GM21526 (cell line): ENCODE measurements around the gene GALNT10.

Source experiments
- ATAC-seq: cut with Tn5 transposase; IDR thresholded peaks from one replicate; pipeline ENCODE4 v1.9.1; 2021; ENCODE audit warnings: moderate library complexity; ENCODE audit not compliant: unreplicated experiment, low FRiP score

GALNT10 gene

DNA sequence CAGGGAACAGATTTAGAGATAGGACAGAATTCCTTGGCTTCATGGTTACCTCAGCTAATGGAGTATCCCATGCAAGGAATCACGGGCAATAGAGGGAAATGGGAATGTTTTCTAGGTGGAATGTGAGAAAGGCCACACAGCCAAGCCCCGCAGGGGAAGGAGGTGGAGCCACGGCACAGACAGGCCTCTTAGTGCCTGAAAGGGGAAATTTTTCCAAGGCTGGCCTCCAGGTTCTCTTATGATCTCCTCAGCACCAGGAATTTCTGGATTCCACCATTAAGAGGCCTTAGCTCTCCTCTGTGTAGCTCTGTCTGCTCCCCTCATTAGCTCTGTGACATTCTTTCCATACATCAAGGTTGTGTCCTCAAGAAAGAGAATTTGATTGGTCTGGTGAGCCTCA, 124.7 kb downstream of the GALNT10 start:
- ATAC-seq = no peak

DNA sequence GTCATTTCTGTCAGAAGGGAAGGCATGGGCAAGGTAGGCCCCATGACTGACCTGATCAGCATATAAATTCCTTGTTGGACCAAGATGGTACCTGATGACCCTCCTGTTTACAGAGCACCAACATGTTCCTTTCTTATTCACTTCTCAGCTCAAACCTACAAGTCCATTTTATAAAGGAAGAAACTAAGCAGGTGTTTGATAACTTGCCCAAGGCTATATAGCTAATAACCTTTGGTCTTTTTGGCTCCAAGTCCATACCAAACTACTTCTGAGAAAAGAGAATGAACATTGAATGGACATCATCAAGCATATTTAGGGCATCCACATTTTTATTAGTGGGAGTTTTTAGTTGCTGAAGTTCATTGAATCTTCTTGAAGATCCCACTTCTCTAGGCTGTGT, 125.2 kb downstream of the GALNT10 start:
- ATAC-seq = no peak

DNA sequence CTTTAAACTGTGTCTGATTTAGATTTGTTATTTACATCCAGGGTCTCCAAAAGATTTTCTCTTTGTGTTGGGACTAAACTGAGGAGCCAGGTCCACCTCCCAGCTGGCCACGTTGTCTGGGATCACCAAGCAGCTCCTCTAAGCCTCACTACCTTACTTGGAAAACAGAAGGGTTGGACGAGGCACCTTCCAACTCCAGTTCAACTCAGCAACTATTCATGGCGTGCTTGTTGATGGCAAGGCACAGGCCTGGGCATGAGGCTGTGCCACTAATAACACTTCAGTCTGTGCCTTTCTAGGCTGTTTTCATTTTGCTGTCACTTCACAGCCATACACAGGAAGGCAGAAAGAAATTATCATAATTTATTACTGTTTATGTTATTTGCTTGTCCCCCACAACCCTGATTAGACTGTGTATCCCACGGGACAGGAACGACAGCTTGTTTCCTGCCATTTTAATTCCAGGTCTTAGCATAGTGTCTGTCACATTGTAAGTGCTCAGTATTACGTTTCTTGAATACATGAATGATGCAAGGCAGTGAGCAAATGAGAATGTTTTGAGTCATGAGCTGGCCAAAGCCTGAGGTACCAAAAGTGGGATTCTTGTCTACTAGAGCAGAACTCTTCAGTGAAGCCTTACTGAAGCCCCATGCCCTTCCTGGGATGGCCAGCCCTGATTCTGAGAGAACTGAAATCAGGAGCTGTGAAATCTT, 125.8 kb downstream of the GALNT10 start:
- ATAC-seq = no peak

DNA sequence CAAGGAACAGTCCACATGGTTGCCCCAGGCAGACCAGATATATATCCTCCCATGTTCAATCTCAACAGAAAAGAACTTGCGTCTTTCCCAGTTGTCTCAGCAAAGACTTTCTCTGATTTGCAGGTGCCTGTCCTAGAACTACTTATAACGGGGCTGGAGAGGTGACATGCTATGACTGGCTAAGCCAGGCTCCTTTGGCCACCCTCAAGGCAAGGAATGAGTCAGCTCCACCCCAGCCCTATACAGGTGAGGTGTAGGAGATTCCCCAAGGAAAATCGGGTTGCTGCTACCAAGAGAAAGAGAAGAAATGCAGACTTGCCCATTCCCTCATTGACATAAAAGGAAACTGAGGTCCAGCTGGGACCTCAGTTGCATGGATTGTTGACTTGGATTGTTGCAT, 127.4 kb downstream of the GALNT10 start:
- no peak for ATAC-seq

DNA sequence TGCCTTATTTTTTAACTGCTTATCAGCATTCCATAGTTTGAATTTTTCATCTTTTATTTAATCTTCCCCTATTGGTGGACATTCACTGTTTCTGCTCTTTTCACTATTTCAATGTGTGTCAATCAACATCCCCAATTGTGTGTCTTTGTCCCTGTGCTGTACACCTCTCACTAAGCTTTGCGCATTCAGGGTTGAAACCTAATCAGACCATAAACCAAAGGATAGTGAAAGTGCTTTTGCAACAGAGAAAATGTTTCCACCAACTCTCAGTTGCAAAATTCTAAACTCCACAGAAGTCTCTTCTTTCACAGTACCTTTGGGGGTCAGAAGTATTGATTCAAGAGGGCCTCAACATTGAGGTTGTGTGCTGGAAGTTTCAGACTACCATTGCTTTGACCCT, 128.2 kb downstream of the GALNT10 start:
- ATAC-seq = no peak

DNA sequence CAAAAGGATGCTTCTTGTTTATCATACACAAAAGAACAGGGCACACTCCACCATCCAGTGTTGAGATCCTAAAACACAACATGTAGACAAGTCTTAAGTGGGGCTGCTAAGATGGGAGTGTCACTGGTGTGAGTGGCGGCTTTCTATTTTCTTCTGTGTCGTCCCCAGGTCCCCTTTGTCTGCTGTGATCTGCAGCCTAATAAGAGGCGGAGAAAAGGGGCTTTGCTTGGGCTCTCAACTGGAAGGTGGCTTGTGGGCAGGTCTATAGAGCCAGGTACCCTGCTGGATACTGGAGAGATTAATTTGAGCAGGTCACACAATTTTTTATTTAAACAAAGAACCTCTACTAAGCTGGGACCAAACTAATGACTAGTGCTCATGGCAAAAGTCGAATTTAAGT, 129.2 kb downstream of the GALNT10 start:
- no peak for ATAC-seq

DNA sequence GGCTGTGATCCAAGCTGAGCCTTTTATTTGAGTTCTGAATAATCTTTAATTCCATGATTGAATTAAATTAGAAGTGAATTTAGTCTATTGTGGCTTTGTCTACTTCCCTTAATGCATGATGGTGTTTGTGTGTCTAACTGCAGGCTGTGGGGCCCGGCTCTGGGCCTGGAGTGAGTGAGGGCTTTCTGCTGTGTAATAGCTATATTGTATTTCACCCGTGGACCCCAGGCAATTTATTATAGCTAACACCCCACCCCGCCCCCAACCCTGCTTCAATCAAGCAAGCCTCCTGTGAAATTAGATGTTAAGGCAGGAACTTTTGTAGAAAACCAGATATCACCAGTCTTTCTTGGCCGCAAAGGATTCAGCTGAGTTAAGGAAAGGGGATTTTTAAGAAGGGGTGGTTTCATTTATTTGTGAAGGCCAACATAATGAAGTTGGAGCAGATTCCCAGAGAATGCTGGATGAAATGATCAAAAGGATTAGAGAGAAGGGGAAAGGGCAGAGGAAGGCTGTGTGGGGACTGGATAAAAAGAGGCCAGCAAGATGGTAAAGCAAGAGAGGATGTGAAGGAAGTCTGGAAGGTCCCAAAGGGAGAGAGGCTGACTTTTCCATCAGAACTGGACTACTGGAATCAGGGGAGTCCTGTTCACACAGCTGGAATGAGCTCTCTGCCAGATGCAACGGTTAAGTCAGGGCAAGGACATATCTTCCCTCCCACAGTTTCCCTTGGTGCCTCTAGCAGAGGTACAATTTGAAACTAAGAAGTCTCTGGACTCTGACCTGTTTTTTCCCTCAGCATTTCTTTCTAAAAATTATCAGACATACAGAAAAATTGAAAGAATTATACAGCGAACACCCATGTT, 129.9 kb downstream of the GALNT10 start:
- no peak for ATAC-seq

DNA sequence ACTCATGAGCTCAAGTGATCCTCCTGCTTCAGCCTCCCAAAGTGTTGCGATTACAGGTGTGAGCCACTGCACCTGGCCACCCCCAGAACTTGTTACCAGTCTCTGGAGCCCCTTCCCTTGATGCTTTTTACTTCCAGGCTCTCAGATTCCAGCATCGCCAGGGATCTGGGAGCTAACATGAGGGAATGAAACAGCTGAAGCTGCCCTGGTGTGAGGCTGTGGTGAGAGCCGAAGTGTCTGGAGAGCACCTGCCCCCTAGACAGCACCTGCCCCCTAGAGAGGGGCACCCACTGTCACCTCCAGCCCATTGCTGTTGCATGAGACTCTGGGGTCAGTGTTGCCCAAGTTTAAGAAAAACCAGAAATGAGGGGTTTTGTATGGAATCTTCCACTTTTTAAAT, 131.0 kb downstream of the GALNT10 start:
- no peak for ATAC-seq

DNA sequence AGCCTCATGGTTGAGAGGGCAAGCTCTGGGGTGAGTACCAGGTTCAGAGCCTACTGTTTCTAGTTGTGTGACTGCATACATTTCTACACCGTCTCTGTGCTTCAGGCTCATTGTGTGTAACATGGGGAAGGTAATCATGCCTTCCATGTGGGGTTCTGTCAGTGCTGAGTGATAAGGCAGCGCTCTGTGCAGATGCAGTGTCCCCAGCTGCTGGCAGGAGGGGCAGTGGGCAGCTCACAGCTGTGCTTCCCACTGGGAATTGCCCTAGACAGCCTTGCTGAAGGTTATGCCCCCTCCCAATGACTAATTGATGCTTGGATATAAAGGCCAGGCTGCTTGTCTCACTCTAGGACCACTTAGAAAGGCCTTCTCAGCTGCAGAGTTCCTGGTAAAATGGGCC, 133.5 kb downstream of the GALNT10 start:
- no peak for ATAC-seq

DNA sequence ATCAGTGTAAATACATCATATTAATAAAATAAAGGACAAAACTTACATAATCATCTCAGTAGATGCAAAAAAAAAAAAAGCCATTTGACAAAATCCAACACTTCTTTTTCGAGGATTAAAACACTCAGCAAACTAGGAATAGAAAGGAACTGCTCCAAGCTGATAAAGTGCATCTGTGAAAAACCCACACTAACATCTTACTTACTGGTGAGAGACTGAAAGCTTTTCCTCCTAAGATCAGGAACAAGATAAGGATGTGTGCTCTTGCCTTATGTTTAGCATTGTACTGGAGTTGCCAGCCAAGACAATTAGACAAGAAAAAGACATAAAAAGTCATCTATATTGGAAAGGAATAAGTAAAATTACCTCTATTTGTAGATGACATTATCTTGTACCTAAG, 135.0 kb downstream of the GALNT10 start:
- no peak for ATAC-seq

DNA sequence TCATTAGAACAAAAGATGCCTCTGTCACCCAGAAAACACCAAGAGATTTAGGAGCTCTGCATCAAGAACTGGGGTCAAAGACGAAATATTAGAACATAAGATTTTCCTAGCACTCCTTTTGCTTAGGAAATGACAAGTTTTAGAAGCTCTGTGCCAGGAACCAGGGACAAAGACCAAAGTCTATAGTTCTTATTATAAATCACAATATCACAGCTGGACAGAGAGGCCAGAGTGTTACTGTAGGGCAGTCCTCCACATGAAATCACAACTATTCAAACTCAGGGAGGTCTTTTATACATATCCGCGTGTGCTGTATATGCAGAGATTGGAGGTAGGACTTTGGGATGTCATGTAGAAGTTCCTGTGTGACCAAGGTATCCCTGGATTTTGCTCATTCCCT, 138.5 kb downstream of the GALNT10 start:
- ATAC-seq = no peak

DNA sequence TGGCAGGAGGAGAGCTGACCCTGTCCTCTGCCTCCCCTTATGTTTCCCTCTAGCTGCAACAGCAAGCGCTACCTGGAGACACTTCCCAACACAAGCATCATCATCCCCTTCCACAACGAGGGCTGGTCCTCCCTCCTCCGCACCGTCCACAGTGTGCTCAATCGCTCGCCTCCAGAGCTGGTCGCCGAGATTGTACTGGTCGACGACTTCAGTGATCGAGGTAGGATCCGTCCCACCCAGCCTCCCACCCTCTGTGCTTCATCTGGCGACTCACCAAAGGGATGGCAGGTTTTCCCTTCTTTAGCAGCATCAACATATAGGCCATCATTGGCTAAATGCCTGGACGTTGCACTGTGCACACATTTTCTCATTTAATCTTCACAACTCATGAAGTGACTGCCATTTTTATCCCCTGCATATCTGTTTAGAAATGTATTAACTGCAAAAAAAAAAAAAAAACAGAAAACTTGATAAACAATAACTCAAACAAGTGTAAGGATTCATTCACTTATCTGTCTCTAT, 139.0 kb downstream of the GALNT10 start:
- no peak for ATAC-seq

DNA sequence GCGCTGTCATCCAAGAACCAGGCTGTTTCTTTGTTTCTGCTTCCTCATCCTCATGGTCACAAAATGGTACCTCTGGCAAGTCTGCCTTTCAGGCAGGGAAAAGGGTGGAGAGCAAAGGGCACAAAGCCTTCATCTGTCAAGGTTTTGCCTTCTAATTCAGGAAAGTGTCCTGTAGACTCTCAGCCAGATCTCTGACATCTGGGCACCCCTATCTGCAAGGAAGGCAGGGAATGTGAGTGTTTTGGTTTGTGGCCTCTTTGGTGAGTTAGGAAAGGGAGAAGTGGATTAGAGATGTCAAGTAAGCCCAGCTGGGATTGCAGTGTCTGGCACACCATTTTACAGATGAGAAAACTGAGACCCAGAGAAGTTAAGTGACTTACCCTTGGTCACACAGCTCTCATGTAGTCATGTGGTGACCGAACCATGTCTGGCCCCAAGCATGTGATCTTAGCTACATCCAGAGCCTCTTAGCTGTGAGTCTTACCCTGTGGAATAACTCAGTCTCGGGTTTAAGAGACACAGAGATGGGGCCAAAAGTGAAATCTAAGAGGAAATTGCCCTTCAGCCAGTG, 139.6 kb downstream of the GALNT10 start:
- no peak for ATAC-seq

DNA sequence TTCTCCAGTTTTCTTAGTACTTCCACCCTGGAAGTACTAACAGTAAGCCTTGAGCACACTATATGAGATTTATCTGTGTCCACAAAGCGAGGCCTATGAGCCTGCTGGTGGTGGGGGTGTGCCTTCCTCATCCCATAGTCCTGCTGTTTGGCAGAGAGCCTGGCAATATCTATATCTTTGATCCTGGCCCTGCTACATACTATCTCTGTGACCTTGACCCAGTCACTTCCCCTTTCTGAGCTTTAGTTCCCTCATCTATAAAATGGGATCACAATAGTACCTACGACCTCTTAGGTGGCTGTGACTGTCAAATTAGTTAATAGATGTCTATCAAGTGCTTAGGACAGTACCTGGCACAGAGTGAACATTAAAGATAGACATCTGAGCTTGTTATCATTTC, 140.7 kb downstream of the GALNT10 start:
- no peak for ATAC-seq

DNA sequence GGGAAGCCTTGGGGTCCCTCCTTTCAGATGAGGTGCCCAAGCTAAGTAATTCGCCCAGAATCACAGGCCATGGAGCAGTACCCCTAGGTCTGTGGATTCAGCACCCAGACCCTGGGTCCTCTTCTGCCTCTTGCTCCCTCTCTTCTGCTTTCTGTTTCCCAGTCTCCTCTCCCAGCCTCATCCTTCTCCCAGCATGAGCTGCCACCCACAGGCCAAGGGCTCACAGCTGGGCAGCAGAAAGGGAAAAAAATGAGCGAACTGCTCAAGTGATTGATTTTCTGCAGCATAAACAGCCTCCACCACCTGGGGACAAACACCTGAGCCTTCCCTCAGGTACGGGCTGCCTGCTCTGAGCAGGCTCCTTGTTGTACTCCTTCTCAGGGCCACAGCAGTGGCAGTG, 141.4 kb downstream of the GALNT10 start:
- ATAC-seq = no peak

DNA sequence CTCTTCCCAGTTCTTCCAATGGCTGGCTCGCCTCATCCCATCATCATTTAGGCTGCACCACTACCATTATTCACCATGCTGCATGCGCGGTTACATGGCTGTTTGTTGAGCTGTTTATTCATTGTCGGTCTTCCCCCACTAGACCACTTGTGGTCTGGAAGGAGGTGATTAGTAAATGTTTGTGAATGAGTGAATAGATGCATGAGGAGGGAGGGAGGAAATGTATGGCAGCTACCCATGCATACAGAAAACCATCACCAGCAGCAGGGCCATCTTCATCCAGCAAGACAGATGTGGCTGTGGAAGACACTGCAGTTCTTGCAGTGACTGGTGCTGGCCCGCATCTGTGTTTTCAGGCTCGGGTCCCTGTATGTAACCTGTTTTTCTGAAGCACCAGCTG, 141.9 kb downstream of the GALNT10 start:
- ATAC-seq = no peak

DNA sequence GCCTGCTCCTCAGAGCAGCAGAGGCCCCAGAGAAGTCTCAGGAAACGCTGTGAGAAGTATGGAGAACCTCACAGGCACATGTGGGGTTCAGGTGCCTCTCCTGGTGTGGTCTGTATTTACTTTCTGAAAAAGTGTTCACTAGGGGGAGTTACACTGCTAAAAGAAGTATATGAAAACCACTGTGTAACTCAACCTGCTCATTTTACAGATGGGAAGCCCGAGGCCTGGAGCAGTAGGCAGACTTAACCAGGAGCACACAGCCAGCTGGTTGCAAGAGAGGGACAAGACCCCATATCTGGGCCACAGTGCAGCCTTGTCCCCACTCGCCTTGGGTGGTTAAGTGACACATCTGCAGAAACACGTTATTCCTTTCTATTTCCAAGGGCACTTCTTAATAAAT, 142.5 kb downstream of the GALNT10 start:
- no peak for ATAC-seq

DNA sequence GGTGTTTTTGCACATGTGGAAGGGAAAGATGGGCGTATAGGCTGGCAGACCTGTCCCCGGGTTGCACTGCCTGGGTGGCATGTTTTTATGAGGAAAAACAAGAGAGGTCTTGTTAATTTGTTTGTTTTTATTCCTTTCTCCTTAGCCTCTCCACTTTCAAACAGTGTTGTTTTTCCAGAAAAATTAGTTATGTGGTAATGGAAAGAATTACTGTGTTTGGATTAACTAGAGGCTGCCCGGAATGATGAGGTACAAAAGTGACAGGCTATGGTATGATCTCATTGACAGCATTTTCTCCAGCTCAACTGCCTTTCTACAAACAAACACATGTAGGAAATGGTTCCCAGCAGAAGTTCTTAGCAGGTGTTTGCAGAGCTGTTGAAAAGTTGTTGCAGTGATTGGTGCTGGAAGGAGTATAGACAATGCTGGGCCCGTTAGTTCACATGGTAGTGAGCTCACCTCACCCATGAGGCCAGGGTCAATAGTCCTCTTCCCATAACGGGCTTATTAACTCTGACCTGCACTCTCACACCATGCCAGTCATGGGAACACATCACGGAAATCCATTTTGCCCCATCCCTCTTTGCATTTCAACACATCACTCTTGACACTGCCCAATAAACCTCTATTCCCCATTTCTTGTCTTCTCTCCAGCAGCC, 144.0 kb downstream of the GALNT10 start:
- ATAC-seq = no peak

DNA sequence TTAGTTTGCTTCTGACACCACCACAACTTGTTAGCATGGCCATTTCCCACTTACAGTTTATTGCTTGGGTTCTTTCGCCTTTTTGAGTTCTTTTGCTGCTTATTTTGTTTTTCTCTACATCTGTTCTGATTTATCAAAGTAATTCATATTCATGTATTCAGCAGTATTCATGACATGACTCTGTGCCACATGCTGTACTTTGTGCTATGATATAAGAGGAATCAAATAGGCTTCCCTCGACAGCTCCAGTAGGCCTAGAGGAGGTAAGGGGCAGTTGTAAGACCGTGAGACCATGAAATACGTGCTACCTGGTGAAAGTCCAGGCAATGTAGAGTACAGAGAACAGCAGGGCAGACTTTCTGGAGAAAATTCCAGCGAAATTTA, 144.5 kb downstream of the GALNT10 start:
- no peak for ATAC-seq

DNA sequence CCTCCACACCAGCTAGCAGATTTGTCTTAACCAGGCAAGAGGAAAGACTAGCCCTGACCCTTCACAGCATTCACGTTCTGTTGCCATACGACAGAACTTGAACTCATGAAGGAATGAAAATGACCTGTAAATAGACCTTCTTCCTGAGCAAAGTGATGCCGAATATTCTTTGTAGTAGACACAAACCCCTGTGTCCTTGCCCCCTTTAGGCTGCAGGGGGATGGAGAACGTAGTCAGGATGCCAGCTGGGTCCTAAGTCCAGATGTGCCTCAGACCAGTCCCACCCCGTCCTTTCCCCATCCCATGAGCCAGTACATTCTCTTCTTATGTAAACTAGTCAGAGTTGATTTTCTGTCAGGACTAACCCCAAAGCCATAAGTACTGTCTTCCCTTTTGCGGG, 151.1 kb downstream of the GALNT10 start:
- ATAC-seq = no peak

DNA sequence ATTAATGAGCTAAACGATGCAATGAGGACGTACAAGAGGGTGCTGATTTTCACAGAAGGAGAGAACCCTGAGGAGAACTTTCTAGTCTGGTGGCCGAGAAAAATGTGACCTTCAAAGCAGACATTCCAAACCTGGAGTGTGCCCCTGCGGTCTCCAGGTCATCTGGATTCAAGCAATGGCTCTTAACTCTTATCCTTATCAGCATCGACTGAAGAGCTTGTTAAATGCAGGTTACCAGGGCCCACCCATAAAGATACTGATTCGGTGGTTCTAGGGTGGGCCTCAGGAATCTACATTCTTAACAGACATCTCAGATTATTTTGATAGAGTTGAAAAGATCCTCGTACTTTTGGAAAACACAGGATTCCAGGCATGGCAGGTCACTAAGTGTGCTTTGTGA, 151.7 kb downstream of the GALNT10 start:
- ATAC-seq = no peak
